ENCODE data around the gene AMN1. TPM values are rescaled to one million over a fixed set of nuclear protein-coding genes. Genes with fewer than 3 reads are reported as not detected.
A peak's percentile ranks its signal among the peaks of the same experiment; 100 is the strongest.

AMN1 gene
- total and polyA plus RNA-seq, 2 of the 13 experiments (the other 11 are each of a cell fraction or from before 2014, with no cell fraction given): 7.5 to 26.5 TPM

GRCh38 chr12:31728917-31729640, at the start of gene AMN1 (continued):
- TF ChIP-seq GZF1 (CRISPR knock-in tag; IDR thresholded peaks at IDR 0.05): peak; percentile 65; the same call in 1 of the 2 replicates
- peak; percentile 82 for TF ChIP-seq MAX (IDR thresholded peaks at IDR 0.05)
- peak; percentile 64 for TF ChIP-seq UBTF (CRISPR knock-in tag; IDR thresholded peaks at IDR 0.05)
- 0 out of 2 replicates have a peak, but pooled peaks have one; percentile 67 for TF ChIP-seq HMGXB3 (CRISPR knock-in tag; IDR thresholded peaks at IDR 0.05; ENCODE audit: borderline replicate concordance)
- 0 out of 2 replicates have a peak, but pooled peaks have one; percentile 67 for TF ChIP-seq ZNF430 (CRISPR knock-in tag; IDR thresholded peaks at IDR 0.05)
- TF ChIP-seq ZNF329 (CRISPR knock-in tag; IDR thresholded peaks at IDR 0.05; ENCODE audit: low read depth): peak; percentile 55; the same call in 1 of the 2 replicates
- no peak for TF ChIP-seq ATF4 (CRISPR knock-in tag; IDR thresholded peaks at IDR 0.05)
- TF ChIP-seq ZHX1 (CRISPR knock-in tag; IDR thresholded peaks at IDR 0.05; ENCODE audit: low read depth): 0 out of 2 replicates have a peak, but pooled peaks have one; percentile 51
- TF ChIP-seq PHF5A (CRISPR knock-in tag; IDR thresholded peaks at IDR 0.05; ENCODE audit: low read depth, unreplicated experiment): no peak
- TF ChIP-seq ZNF224 (CRISPR knock-in tag; IDR thresholded peaks at IDR 0.05): 0 out of 2 replicates have a peak, but pooled peaks have one; percentile 48
- TF ChIP-seq SPEN (CRISPR knock-in tag; IDR thresholded peaks at IDR 0.05; ENCODE audit: low read depth): peak; percentile 19; the same call in 1 of the 2 replicates
- peak; percentile 43; the same call in 1 of the 2 replicates for TF ChIP-seq ZMYM3 (CRISPR knock-in tag; IDR thresholded peaks at IDR 0.05)
- TF ChIP-seq HOMEZ (CRISPR knock-in tag; IDR thresholded peaks at IDR 0.05; ENCODE audit: low read depth): peak; percentile 71
- 0 out of 2 replicates have a peak, but pooled peaks have one; percentile 33 for TF ChIP-seq ZNF768 (CRISPR knock-in tag; IDR thresholded peaks at IDR 0.05)
- TF ChIP-seq KAT8 (CRISPR knock-in tag; IDR thresholded peaks at IDR 0.05): peak; percentile 61; the same call in 1 of the 2 replicates
- peak; percentile 27; the same call in 1 of the 2 replicates for TF ChIP-seq KDM4B (CRISPR knock-in tag; IDR thresholded peaks at IDR 0.05)

Measured in HepG2 (cell line).